H1 (cell line): Measurements from ENCODE around the gene CLIC2. TPM values are rescaled to one million over a fixed set of nuclear protein-coding genes. Genes with fewer than 3 reads are reported as not detected.

Experiments used
- ASH2L ChIP-seq: fragments of 200-600, 300-600 bp; sonication (generic); IDR thresholded peaks from one replicate; pipeline ENCODE4 v1.7.1; 2017; ENCODE audit warnings: low read length
- BACH1 ChIP-seq: IDR thresholded peaks from 2 replicates; pipeline ENCODE4 v1.6.1; 2012; ENCODE audit warnings: low read length, improper control_type of control experiment
- BRCA1 ChIP-seq: IDR thresholded peaks from 2 replicates; pipeline ENCODE4 v1.6.1; 2012; ENCODE audit warnings: low read depth, low read length, improper control_type of control experiment
- MAFK ChIP-seq: IDR thresholded peaks from 2 replicates; pipeline ENCODE4 v1.6.1; 2012; ENCODE audit warnings: low read depth, mild to moderate bottlenecking, improper control_type of control experiment, low read length
- RAD21 ChIP-seq, 2 experiments: IDR thresholded peaks in 1 of 2; conservative IDR thresholded peaks in 1 of 2; 2 replicates each; pipeline ENCODE4 v1.6.1; 2011; ENCODE audit warnings: low read depth in 2 of 2, low read length in 2 of 2, improper control_type of control experiment in 1 of 2, inconsistent platforms in 1 of 2, mild to moderate bottlenecking in 1 of 2, moderate library complexity in 1 of 2
- SIX5 ChIP-seq: IDR thresholded peaks from 2 replicates; pipeline ENCODE4 v1.6.1; 2011; ENCODE audit warnings: mild to moderate bottlenecking, low read depth, low read length
- SP1 ChIP-seq: IDR thresholded peaks from 2 replicates; pipeline ENCODE4 v1.6.1; 2011; ENCODE audit warnings: low read depth, low read length
- SUZ12 ChIP-seq: fragments of 200-600 bp; sonication (generic); IDR thresholded peaks from 2 replicates; pipeline ENCODE4 v1.6.1; 2012; ENCODE audit warnings: mild to moderate bottlenecking, inconsistent platforms, low read length, moderate library complexity, mixed read lengths
- TAF1 ChIP-seq: IDR thresholded peaks from 2 replicates; pipeline ENCODE4 v1.6.1; 2011; ENCODE audit warnings: mild to moderate bottlenecking, low read depth, low read length
- YY1 ChIP-seq: IDR thresholded peaks from 2 replicates; pipeline ENCODE4 v1.6.1; 2011; ENCODE audit warnings: low read depth, mild to moderate bottlenecking, low read length
- polyA plus RNA-seq, 7 experiments: library from polyadenylated mRNA; depleted of rRNA in 3 of 7; stranded (reverse) in 5 of 7; unstranded in 2 of 7; fragments of >200 nt in 5 of 7; fragments of 200-250 nt in 2 of 7; gene quantifications; 1 replicate in 5 of 7; 2 replicates in 1 of 7; 4 replicates in 1 of 7; pipeline versions ENCODE4 v1.2.1 to v1.2.3, GENCODE V29; 2011 to 2013; ENCODE audit warnings: missing spikeins in 2 of 7, mixed read lengths in 2 of 7
- total RNA-seq: library from RNA; stranded (reverse); fragmentation: NEBNext Ultra II Directional; extraction: Animal tissue kit (Norgen Biotek cat#: 25700); gene quantifications from 2 replicates; pipeline ENCODE4 v1.2.1, GENCODE V29; 2021
- TF ChIP-seq, protein P1 (sequence below): IDR thresholded peaks from 2 replicates; pipeline ENCODE4 v1.6.1; 2011; ENCODE audit warnings: low read depth, mild to moderate bottlenecking, low read length; ENCODE audit not compliant: insufficient read depth
- TF ChIP-seq, protein P2 (sequence below): IDR thresholded peaks from 2 replicates; pipeline ENCODE4 v1.6.1; 2012; ENCODE audit warnings: inconsistent platforms

The CLIC2 gene
- total and polyA plus RNA-seq, 2 of the 8 experiments (the other 6 are each of a cell fraction or from before 2014, with no cell fraction given): 0.08 to 0.61 TPM

DNA sequence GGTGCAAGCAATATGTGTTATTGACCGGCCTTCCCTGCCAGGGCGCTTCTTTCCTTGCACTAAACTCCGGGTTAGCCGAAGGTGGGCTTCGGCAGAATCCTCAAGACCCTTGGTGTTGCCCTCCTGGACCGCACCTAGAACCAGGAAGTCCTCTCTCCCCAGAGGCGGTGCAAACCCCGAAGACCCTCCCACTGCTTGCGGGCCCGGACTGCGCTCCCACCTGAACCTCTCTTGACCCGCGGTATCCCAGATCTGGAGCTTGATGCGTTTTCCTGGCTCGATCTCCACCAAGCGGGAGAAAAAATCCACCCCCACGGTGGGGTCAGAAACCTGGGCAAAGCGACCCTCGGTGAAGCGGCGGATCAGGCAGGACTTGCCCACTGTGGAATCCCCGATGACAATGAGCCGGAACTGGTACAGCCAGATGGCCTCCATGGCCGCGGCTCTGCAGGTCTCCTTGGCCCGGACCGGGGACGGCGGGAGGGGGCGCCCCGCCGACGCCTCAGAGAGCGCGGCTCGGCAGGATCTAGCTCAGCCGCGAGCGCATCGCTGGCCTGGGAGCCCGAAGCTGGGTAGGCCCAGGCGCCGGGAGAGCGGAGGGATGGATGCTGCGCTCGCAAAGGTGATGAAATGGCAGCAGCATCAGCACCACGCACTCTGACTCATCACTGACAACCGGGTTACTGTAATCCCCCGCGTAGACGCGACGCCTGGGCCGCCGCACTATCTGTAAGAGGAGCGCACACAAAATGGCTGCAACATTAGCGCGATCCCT lies 70.4 kb downstream of the CLIC2 start, which contains the start of gene RAB39B (continued):
- no peak for TF ChIP-seq BACH1
- TF ChIP-seq, protein P1, sequence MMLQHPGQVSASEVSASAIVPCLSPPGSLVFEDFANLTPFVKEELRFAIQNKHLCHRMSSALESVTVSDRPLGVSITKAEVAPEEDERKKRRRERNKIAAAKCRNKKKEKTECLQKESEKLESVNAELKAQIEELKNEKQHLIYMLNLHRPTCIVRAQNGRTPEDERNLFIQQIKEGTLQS: peak; percentile 38; the same call in 1 of the 2 replicates
- peak; percentile 95 for TF ChIP-seq MAFK
- peak; percentile 73 for TF ChIP-seq ASH2L
- TF ChIP-seq YY1: peak; percentile 90
- TF ChIP-seq TAF1: peak; percentile 34; the same call in 1 of the 2 replicates
- no peak for TF ChIP-seq SUZ12
- TF ChIP-seq, protein P2, sequence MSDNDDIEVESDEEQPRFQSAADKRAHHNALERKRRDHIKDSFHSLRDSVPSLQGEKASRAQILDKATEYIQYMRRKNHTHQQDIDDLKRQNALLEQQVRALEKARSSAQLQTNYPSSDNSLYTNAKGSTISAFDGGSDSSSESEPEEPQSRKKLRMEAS: 0 out of 2 replicates have a peak, but pooled peaks have one; percentile 45
- no peak for TF ChIP-seq BRCA1
- peak in 1 of 2 experiments; percentile 7; a peak in 2 of 4 replicates for TF ChIP-seq RAD21 (IDR thresholded peaks at IDR 0.05 in 1 of 2, conservative IDR thresholded peaks at IDR 0.05 in 1 of 2; ENCODE audit: low read depth in 2 of 2, low read length in 2 of 2)
- no peak for TF ChIP-seq SIX5
- TF ChIP-seq SP1: peak; percentile 49; the same call in 1 of the 2 replicates
